K562 (cell line): Measurements from ENCODE around the gene SLC44A1. TPM values are rescaled to one million over a fixed set of nuclear protein-coding genes. Genes with fewer than 3 reads are reported as not detected.

Experiments used
- ATAC-seq: fragments of 200-7000 bp; cut with Tn5 transposase; 3 replicates; pipeline ENCODE4 v1.9.1; 2020; ENCODE audit warnings: moderate library complexity
- BruUV-seq: library from RNA; stranded (reverse); fragments of 400-500 nt; replicated peaks from 2 replicates; lab custom pipeline; 2021; lab: Mats Ljungman, UMichigan
- CTCF ChIA-PET: fragments of 300-600 bp; formaldehyde crosslinking; extraction: SDS; loops from one replicate; lab custom pipeline; 2021; ENCODE audit warnings: low intra/inter-chr PET ratio; lab: Yijun Ruan, JAX
- POLR2A ChIA-PET: fragments of 300-600, 350-650 bp; sonication (Branson Sonifier 250); formaldehyde crosslinking; extraction: SDS; loops from one replicate; lab custom pipeline; 2021; ENCODE audit warnings: antibody characterized with exemption, inconsistent platforms; lab: Yijun Ruan, JAX
- DNase-seq, 4 experiments: peaks; one replicate each; pipeline versions ENCODE4 v3.0.0 to v3.0.0-alpha.2; 2011 to 2018; ENCODE audit warnings: low spot score in 3 of 4, mixed read lengths in 3 of 4; ENCODE audit errors: extremely low read depth in 1 of 4
- FAIRE-seq: peaks from 2 replicates; lab custom pipeline; 2011; peaks lifted over from hg19 to GRCh38; lab: Jason Lieb, UNC
- H2AFZ ChIP-seq: 2 replicates; pipeline ENCODE4 v1.6.0; 2011; ENCODE audit warnings: low read depth, low read length, control low read depth, inconsistent platforms
- H3K27ac ChIP-seq: fragments of 200-600 bp; 3 replicates; pipeline ENCODE4 v1.8.0; 2011; ENCODE audit warnings: low read depth, mild to moderate bottlenecking, control low read depth, inconsistent platforms, low read length, moderate library complexity, mixed read lengths; ENCODE audit errors: extremely low read depth
- H3K27me3 ChIP-seq, 2 experiments: fragments of 300-600 bp in 1 of 2; 2 replicates in 1 of 2; 3 replicates in 1 of 2; pipeline versions ENCODE4 v1.6.0 to v1.8.0; 2011; ENCODE audit warnings: inconsistent platforms in 2 of 2, low read length in 2 of 2, mild to moderate bottlenecking in 1 of 2, mixed read lengths in 1 of 2, moderate library complexity in 1 of 2; ENCODE audit not compliant: control insufficient read depth in 2 of 2, insufficient read depth in 2 of 2
- H3K36me3 ChIP-seq: fragments of 300-600 bp; 3 replicates; pipeline ENCODE4 v1.8.0; 2011; ENCODE audit warnings: mild to moderate bottlenecking, low read length, inconsistent platforms; ENCODE audit not compliant: control insufficient read depth, insufficient read depth
- H3K4me1 ChIP-seq, 2 experiments: fragments of 200-600 bp in 1 of 2; replicated peaks in 1 of 2; 2 replicates in 1 of 2; 3 replicates in 1 of 2; pipeline versions ENCODE4 v1.5.1 to v1.8.0; 2011; ENCODE audit warnings: inconsistent platforms in 2 of 2, low read length in 2 of 2, mild to moderate bottlenecking in 1 of 2, mixed read lengths in 1 of 2, moderate library complexity in 1 of 2; ENCODE audit not compliant: control insufficient read depth in 2 of 2, insufficient read depth in 2 of 2
- H3K4me2 ChIP-seq: 2 replicates; pipeline ENCODE4 v1.6.1; 2011; ENCODE audit warnings: low read length, control low read depth, inconsistent platforms, mixed read lengths; ENCODE audit not compliant: insufficient read depth
- H3K4me3 ChIP-seq: fragments of 200-600 bp; sonication (generic), shearing (Covaris generic); 2 replicates; pipeline ENCODE4 v1.5.1; 2016; ENCODE audit warnings: control low read depth, inconsistent platforms
- H3K79me2 ChIP-seq: fragments of 200-600 bp; 3 replicates; pipeline ENCODE4 v1.8.0; 2011; ENCODE audit warnings: low read length, inconsistent platforms; ENCODE audit not compliant: control insufficient read depth, insufficient read depth
- H3K9ac ChIP-seq, 2 experiments: 2 replicates each; pipeline versions ENCODE4 v1.6.0 to v1.6.1; 2011; ENCODE audit warnings: low read depth in 2 of 2, low read length in 2 of 2, control low read depth in 1 of 2, inconsistent platforms in 1 of 2, mild to moderate bottlenecking in 1 of 2, mixed read lengths in 1 of 2; ENCODE audit not compliant: insufficient read depth in 1 of 2
- H3K9me1 ChIP-seq: one replicate; pipeline ENCODE4 v1.6.0; 2011; ENCODE audit warnings: inconsistent platforms, mild to moderate bottlenecking, low read length, moderate library complexity; ENCODE audit not compliant: control insufficient read depth, insufficient read depth
- H3K9me3 ChIP-seq: replicated peaks from 2 replicates; pipeline ENCODE4 v1.5.1; 2011; ENCODE audit warnings: low read depth, low read length, inconsistent platforms; ENCODE audit not compliant: control insufficient read depth, insufficient read depth
- H4K20me1 ChIP-seq: replicated peaks from 2 replicates; pipeline ENCODE4 v1.6.1; 2011; ENCODE audit warnings: low read length, inconsistent platforms, mixed read lengths; ENCODE audit not compliant: control insufficient read depth, insufficient read depth
- CEBPB ChIP-seq: fragments of 450-650 bp; IDR thresholded peaks from 2 replicates; pipeline ENCODE4 v1.6.1; 2016; ENCODE audit warnings: missing genetic modification characterization, missing compliant biosample characterization
- CTCF ChIP-seq, 3 experiments: IDR thresholded peaks in 2 of 3; conservative IDR thresholded peaks in 1 of 3; 2 replicates each; pipeline ENCODE4 v1.5.1; 2011 to 2012; ENCODE audit warnings: low read length in 3 of 3, mild to moderate bottlenecking in 3 of 3, control low read depth in 2 of 3, improper control_type of control experiment in 1 of 3, inconsistent platforms in 1 of 3, low read depth in 1 of 3, mixed read lengths in 1 of 3, moderate library complexity in 1 of 3; ENCODE audit not compliant: insufficient read depth in 2 of 3
- E2F8 ChIP-seq: fragments of 450-650 bp; IDR thresholded peaks from 2 replicates; pipeline ENCODE4 v1.7.1; 2018; ENCODE audit warnings: mild to moderate bottlenecking, low read depth; ENCODE audit not compliant: partially characterized antibody
- FOXJ3 ChIP-seq: sonication (generic); formaldehyde crosslinking; IDR thresholded peaks from 2 replicates; pipeline ENCODE4 v1.4.0; 2020; ENCODE audit warnings: mild to moderate bottlenecking, missing genetic modification reagents
- GABPB2 ChIP-seq: fragments of 250-450 bp; sonication (Bioruptor Pico); conservative IDR thresholded peaks from 2 replicates; pipeline ENCODE4 v1.5.1; 2021; ENCODE audit warnings: mild to moderate bottlenecking
- L3MBTL2 ChIP-seq: fragments of 450-650 bp; IDR thresholded peaks from 2 replicates; pipeline ENCODE4 v1.6.1; 2016; ENCODE audit warnings: mild to moderate bottlenecking, moderate library complexity
- MED1 ChIP-seq: sonication (generic); formaldehyde crosslinking; IDR thresholded peaks from 2 replicates; pipeline ENCODE4 v1.8.1; 2023; ENCODE audit warnings: missing genetic modification reagents, borderline replicate concordance
- NR0B1 ChIP-seq: fragments of 450-650 bp; IDR thresholded peaks from one replicate; pipeline ENCODE4 v1.6.1; 2018; ENCODE audit warnings: mild to moderate bottlenecking, moderate library complexity; ENCODE audit not compliant: partially characterized antibody
- RCOR1 ChIP-seq, 2 experiments: IDR thresholded peaks; 2 replicates each; pipeline ENCODE4 v1.6.1; 2012; ENCODE audit warnings: low read depth in 2 of 2, low read length in 2 of 2, borderline replicate concordance in 1 of 2, improper control_type of control experiment in 1 of 2
- ZNF165 ChIP-seq: fragments of 250-450 bp; sonication (Bioruptor Pico); IDR thresholded peaks from 2 replicates; pipeline ENCODE4 v1.4.0; 2020; ENCODE audit warnings: borderline replicate concordance
- WGBS: fragments of 100-300 bp; shearing (Covaris generic); methylation state at CpG from one replicate; pipeline ENCODE4 v1.1.6; 2016; ENCODE audit warnings: low coverage, mixed read lengths; ENCODE audit not compliant: insufficient coverage; ENCODE audit errors: missing lambda C conversion rate; 5-methylcytosine and 5-hydroxymethylcytosine counted together
- in situ Hi-C: fragments of 300-500 bp; cut with MboI; formaldehyde crosslinking; loops from 4 replicates; pipeline ENCODE4 v1.15.0; 2018; ENCODE audit warnings: inconsistent platforms, mixed read lengths
- intact Hi-C: fragments of 100-400 bp; cut with micrococcal nuclease; formaldehyde crosslinking; loops from 2 replicates; pipeline ENCODE4 v1.14.2; 2022
- polyA plus RNA-seq, 8 experiments: library from polyadenylated mRNA; depleted of rRNA in 4 of 8; stranded (reverse) in 5 of 8; unstranded in 3 of 8; fragments of >200 nt; fragmentation: Nextera tagmentation in 2 of 8; fragmentation: Illumina TruSeq in 1 of 8; extraction: Ambion mirVana in 2 of 8; extraction: Trizol in 1 of 8; gene quantifications; 2 replicates each; pipeline versions ENCODE4 v1.2.1 to v1.2.3, GENCODE V29; 2011 to 2014; ENCODE audit warnings: inconsistent platforms in 1 of 8, missing spikeins in 1 of 8
- total RNA-seq, 7 experiments: library from RNA; depleted of rRNA in 6 of 7; stranded (reverse); fragments of >200 nt in 6 of 7; fragmentation: Illumina TruSeq in 2 of 7; extraction: Trizol in 2 of 7; gene quantifications; 2 replicates each; pipeline versions ENCODE4 v1.2.1 to v1.2.3, GENCODE V29; 2011 to 2021; ENCODE audit warnings: low replicate concordance in 1 of 7

Gene SLC44A1
- total and polyA plus RNA-seq, 9 of the 15 experiments (the other 6 are each of a cell fraction or from before 2014, with no cell fraction given), result 0.11 to 0.59 (median 0.30) TPM

GRCh38 chr9:105425816-105426433 is 181.5 kb downstream of the SLC44A1 start:
- H3K9me3 ChIP-seq, result no peaks in the 10 kb centered on the region
- H3K9ac ChIP-seq, result no peak overlapping the region
- H3K4me3 ChIP-seq, result no peak overlapping the region
- no TSS peak for BruUV-seq
- peak; percentile 91 for ATAC-seq
- ChIA-PET POLR2A (no interaction called here), CTCF (no interaction called here)
- no peaks in the 10 kb centered on the region for H3K9me1 ChIP-seq
- WGBS, result 0% methylated on average over 2 of the region's 2 CpGs
- H3K36me3 ChIP-seq, result no peaks in the 10 kb centered on the region
- no peaks in the 10 kb centered on the region for H3K79me2 ChIP-seq
- intact Hi-C loops (loop anchor here (1.0 to 5.0 kb wide), 5 partner anchors 49 to 455 kb away; no protein-coding TSS in a partner anchor), in situ Hi-C loops (no loop called here)
- no peaks in the 10 kb centered on the region for H3K4me1 ChIP-seq
- no peak overlapping the region for H3K4me2 ChIP-seq
- no peak overlapping the region for H2AFZ ChIP-seq
- H3K27me3 ChIP-seq, result peaks cover 9 to 14% of the 10 kb centered on the region in 2 experiments; a peak in 4 of 5 replicates
- peak; percentile 66 for FAIRE-seq
- DNase-seq, result peak in 1 of 4 experiments; percentile 37
- H3K27ac ChIP-seq, result no peak overlapping the region
- H4K20me1 ChIP-seq, result no peaks in the 10 kb centered on the region
- 0 out of 4 replicates have a peak, but pooled peaks of 1 of the 2 experiments have one; percentile 22 for TF ChIP-seq RCOR1 (IDR thresholded peaks at IDR 0.05; ENCODE audit: borderline replicate concordance in 1 of 2, low read depth in 2 of 2, low read length in 2 of 2)
- TF ChIP-seq ZNF165, result no peak
- no peak for TF ChIP-seq FOXJ3 (CRISPR knock-in tag)
- peak; percentile 26 to 75 (median 31); a peak in 3 of 6 replicates for TF ChIP-seq CTCF (IDR thresholded peaks at IDR 0.05 in 2 of 3, conservative IDR thresholded peaks at IDR 0.05 in 1 of 3; ENCODE audit: insufficient read depth in 2 of 3, low read depth in 1 of 3, low read length in 3 of 3)
- TF ChIP-seq MED1 (CRISPR knock-in tag), result no peak
- TF ChIP-seq CEBPB (tag), result peak; percentile 47; the same call in 1 of the 2 replicates
- no peak for TF ChIP-seq NR0B1
- TF ChIP-seq E2F8, result no peak
- TF ChIP-seq L3MBTL2, result no peak
- TF ChIP-seq GABPB2 (CRISPR knock-in tag), result no peak
